CD14-positive monocyte (primary cell): ENCODE data around the gene ANO9. TPM values are rescaled to one million over a fixed set of nuclear protein-coding genes. Genes with fewer than 3 reads are reported as not detected.

Experiments
- DNase-seq, 3 donors: peaks; one replicate each; pipeline ENCODE4 v3.0.0-alpha.2; 2011 to 2022
- H2AFZ ChIP-seq: 2 replicates; pipeline ENCODE4 v1.6.0; 2012; ENCODE audit warnings: mild to moderate bottlenecking, low read depth, low read length, inconsistent platforms; ENCODE audit not compliant: insufficient read depth, poor library complexity, severe bottlenecking
- H3K27ac ChIP-seq, 2 donors: 1 replicate in 1 of 2; 2 replicates in 1 of 2; pipeline ENCODE4 v1.5.1; 2012 to 2013; ENCODE audit warnings: low read length in 2 of 2, control low read depth in 1 of 2, inconsistent platforms in 1 of 2, low read depth in 1 of 2, mild to moderate bottlenecking in 1 of 2
- H3K27me3 ChIP-seq, 2 donors: one replicate each; pipeline versions ENCODE4 v1.6.0 to v1.6.1; 2011 to 2013; ENCODE audit warnings: low read length in 2 of 2; ENCODE audit not compliant: control insufficient read depth in 2 of 2, insufficient read depth in 2 of 2
- H3K36me3 ChIP-seq, 2 donors: replicated peaks in 1 of 2; 1 replicate in 1 of 2; 2 replicates in 1 of 2; pipeline versions ENCODE4 v1.5.1 to v1.6.1; 2012 to 2013; ENCODE audit warnings: low read length in 2 of 2, control low read depth in 1 of 2, inconsistent platforms in 1 of 2, mild to moderate bottlenecking in 1 of 2; ENCODE audit not compliant: insufficient read depth in 2 of 2, control insufficient read depth in 1 of 2
- H3K4me1 ChIP-seq, 2 donors: 1 replicate in 1 of 2; 2 replicates in 1 of 2; pipeline versions ENCODE4 v1.5.1 to v1.6.1; 2012 to 2013; ENCODE audit warnings: low read length in 2 of 2, control low read depth in 1 of 2, inconsistent platforms in 1 of 2, mild to moderate bottlenecking in 1 of 2, moderate library complexity in 1 of 2; ENCODE audit not compliant: insufficient read depth in 2 of 2, control insufficient read depth in 1 of 2
- H3K4me2 ChIP-seq: replicated peaks from 2 replicates; pipeline ENCODE3; 2012; ENCODE audit warnings: low read length, moderate library complexity, mild to moderate bottlenecking; ENCODE audit not compliant: poor library complexity, severe bottlenecking; ENCODE audit errors: extremely low read depth
- H3K4me3 ChIP-seq, 3 experiments: fragments of 200-600 bp in 1 of 3; sonication (generic) in 1 of 3; replicated peaks in 1 of 3; 1 replicate in 2 of 3; 2 replicates in 1 of 3; pipeline ENCODE4 v1.5.1; 2011 to 2013; ENCODE audit warnings: low read length in 3 of 3, mild to moderate bottlenecking in 3 of 3, control low read depth in 2 of 3, low read depth in 2 of 3, inconsistent platforms in 1 of 3, moderate library complexity in 1 of 3
- H3K79me2 ChIP-seq: 2 replicates; pipeline ENCODE4 v1.6.0; 2012; ENCODE audit warnings: mild to moderate bottlenecking, control low read depth, inconsistent platforms, low read length, moderate library complexity; ENCODE audit not compliant: insufficient read depth
- H3K9ac ChIP-seq: 2 replicates; pipeline ENCODE4 v1.6.0; 2017; ENCODE audit warnings: low read length, mild to moderate bottlenecking; ENCODE audit not compliant: insufficient read depth, poor library complexity, severe bottlenecking
- H3K9me3 ChIP-seq, 2 donors: replicated peaks in 1 of 2; 1 replicate in 1 of 2; 2 replicates in 1 of 2; pipeline versions ENCODE4 v1.5.1 to v1.6.1; 2012 to 2013; ENCODE audit warnings: low read length in 2 of 2, control low read depth in 1 of 2; ENCODE audit not compliant: control insufficient read depth in 1 of 2, insufficient read depth in 1 of 2
- H4K20me1 ChIP-seq: 2 replicates; pipeline ENCODE4 v1.6.0; 2012; ENCODE audit warnings: mild to moderate bottlenecking, low read length, control low read depth, moderate library complexity; ENCODE audit not compliant: insufficient read depth
- H3K27ac Mint-ChIP-seq, 7 donors: one replicate each; pipeline ENCODE4 v1.8.0; 2020; ENCODE audit warnings: mild to moderate bottlenecking in 7 of 7, mixed read lengths in 7 of 7, moderate library complexity in 6 of 7, inconsistent platforms in 2 of 7
- H3K27me3 Mint-ChIP-seq, 3 donors: one replicate each; pipeline ENCODE4 v1.8.0; 2021 to 2022; ENCODE audit warnings: low read depth in 3 of 3, mild to moderate bottlenecking in 3 of 3, mixed read lengths in 3 of 3, moderate library complexity in 3 of 3, inconsistent platforms in 1 of 3
- H3K36me3 Mint-ChIP-seq, 2 donors: one replicate each; pipeline ENCODE4 v1.8.0; 2020; ENCODE audit warnings: mixed read lengths in 2 of 2, inconsistent platforms in 1 of 2, mild to moderate bottlenecking in 1 of 2
- H3K4me1 Mint-ChIP-seq: one replicate; pipeline ENCODE4 v1.8.0; 2020; ENCODE audit warnings: mild to moderate bottlenecking, mixed read lengths
- H3K4me3 Mint-ChIP-seq, 2 donors: one replicate each; pipeline ENCODE4 v1.8.0; 2020; ENCODE audit warnings: mild to moderate bottlenecking in 2 of 2, mixed read lengths in 2 of 2, moderate library complexity in 1 of 2
- H3K9me3 Mint-ChIP-seq, 7 donors: one replicate each; pipeline ENCODE4 v1.8.0; 2020 to 2022; ENCODE audit warnings: mixed read lengths in 7 of 7, mild to moderate bottlenecking in 6 of 7, moderate library complexity in 6 of 7, inconsistent platforms in 2 of 7
- WGBS: methylation state at CpG from one replicate; pipeline ENCODE4 v1.1.5; 2013; ENCODE audit warnings: missing lambda C conversion rate; ENCODE audit not compliant: insufficient coverage; 5-methylcytosine and 5-hydroxymethylcytosine counted together
- intact Hi-C, 2 donors: fragments of 100-400 bp; cut with micrococcal nuclease; formaldehyde crosslinking; loops; one replicate each; pipeline versions ENCODE4 v1.15.0 to v1.15.1; 2023
- polyA plus RNA-seq, 3 donors: library from polyadenylated mRNA; depleted of rRNA in 1 of 3; unstranded in 2 of 3; stranded (reverse) in 1 of 3; fragments of 300-500 nt in 2 of 3; fragments of >200 nt in 1 of 3; fragmentation: Illumina TruSeq in 2 of 3; gene quantifications; 1 replicate in 2 of 3; 2 replicates in 1 of 3; pipeline ENCODE4 v1.2.3, GENCODE V29; 2012 to 2021
- small RNA-seq: library from RNA; depleted of rRNA; stranded (forward); fragments of <200 nt; gene quantifications from one replicate; pipeline ENCODE3, GENCODE V24; 2012; ENCODE audit warnings: low read depth; ENCODE audit not compliant: insufficient read length
- TF ChIP-seq, protein P1 (sequence below): fragments of 200-600 bp; IDR thresholded peaks from one replicate; pipeline ENCODE4 v1.8.0; 2022; ENCODE audit warnings: antibody characterized with exemption, mild to moderate bottlenecking

Gene ANO9
- polyA plus RNA-seq, 3 donors: 0.18 to 0.24 TPM; not detected in 1

DNA sequence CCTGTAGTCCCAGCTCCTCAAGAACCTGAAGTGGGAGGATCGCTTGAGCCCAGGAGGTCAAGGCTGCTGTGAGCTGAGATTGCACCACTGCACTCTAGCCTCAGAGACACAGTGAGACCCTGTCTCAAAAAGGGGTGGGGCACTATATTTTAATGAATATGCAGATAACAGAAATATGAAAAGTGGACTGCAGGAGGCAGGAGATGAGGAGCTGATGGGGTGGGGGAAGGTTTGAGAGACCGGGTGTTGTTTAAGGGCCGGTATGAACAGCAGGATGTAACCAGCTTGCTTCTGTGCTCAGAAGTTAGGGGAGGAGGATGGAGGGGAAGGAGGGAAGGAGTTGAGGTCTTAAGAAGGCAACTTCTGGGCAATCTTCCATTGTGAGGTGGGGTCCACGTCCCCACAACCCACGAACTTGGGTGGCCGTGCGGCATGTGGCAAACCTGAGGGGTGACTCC is 73.8 kb downstream of the ANO9 start:
- no peak overlapping the region for H3K27ac ChIP-seq
- Mint-ChIP-seq H3K4me1 (peaks cover 3% of the 10 kb centered on the region), H3K4me3 (peak overlapping the region in 1 of 2 donors; percentile 69), H3K27me3 (peaks cover 44 to 62% (median 53%) of the 10 kb centered on the region in 3 donors), H3K9me3 (peaks cover 0 to 14% (median 6%) of the 10 kb centered on the region in 7 donors), H3K27ac (no peak overlapping the region), H3K36me3 (peaks cover 0 to 4% of the 10 kb centered on the region in 2 donors)
- no peaks in the 10 kb centered on the region for H3K36me3 ChIP-seq
- WGBS: 32% methylated on average over 7 of the region's 7 CpGs
- intact Hi-C loops: no loop called here
- DNase-seq: no peak
- H3K9me3 ChIP-seq: peaks cover 0 to 7% of the 10 kb centered on the region in 2 donors
- no peak overlapping the region for H3K4me2 ChIP-seq
- H3K4me3 ChIP-seq: no peak overlapping the region
- no peaks in the 10 kb centered on the region for H3K4me1 ChIP-seq
- peaks cover 22 to 38% of the 10 kb centered on the region in 2 donors for H3K27me3 ChIP-seq
- TF ChIP-seq, protein P1, sequence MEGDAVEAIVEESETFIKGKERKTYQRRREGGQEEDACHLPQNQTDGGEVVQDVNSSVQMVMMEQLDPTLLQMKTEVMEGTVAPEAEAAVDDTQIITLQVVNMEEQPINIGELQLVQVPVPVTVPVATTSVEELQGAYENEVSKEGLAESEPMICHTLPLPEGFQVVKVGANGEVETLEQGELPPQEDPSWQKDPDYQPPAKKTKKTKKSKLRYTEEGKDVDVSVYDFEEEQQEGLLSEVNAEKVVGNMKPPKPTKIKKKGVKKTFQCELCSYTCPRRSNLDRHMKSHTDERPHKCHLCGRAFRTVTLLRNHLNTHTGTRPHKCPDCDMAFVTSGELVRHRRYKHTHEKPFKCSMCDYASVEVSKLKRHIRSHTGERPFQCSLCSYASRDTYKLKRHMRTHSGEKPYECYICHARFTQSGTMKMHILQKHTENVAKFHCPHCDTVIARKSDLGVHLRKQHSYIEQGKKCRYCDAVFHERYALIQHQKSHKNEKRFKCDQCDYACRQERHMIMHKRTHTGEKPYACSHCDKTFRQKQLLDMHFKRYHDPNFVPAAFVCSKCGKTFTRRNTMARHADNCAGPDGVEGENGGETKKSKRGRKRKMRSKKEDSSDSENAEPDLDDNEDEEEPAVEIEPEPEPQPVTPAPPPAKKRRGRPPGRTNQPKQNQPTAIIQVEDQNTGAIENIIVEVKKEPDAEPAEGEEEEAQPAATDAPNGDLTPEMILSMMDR: no peak
- H3K79me2 ChIP-seq: no peaks in the 10 kb centered on the region
- H2AFZ ChIP-seq: no peak overlapping the region
- H4K20me1 ChIP-seq: no peaks in the 10 kb centered on the region
- H3K9ac ChIP-seq: no peak overlapping the region

Small RNA genes within 50 kb of the gene (small RNA-seq; reads per million reads assigned to genes)
- not detected for gene RN7SL838P

Other genes with a start within 250 kb of the ANO9 start
- gene SCGB1C1, start 248.9 kb downstream of the ANO9 start, polyA plus RNA-seq: not detected
- 10 to 100 TPM in 2 of 3 donors, 1 to 10 TPM in 1; 9.5 to 37.3 (median 29.3) TPM for gene BET1L, start 234.6 kb downstream of the ANO9 start, polyA plus RNA-seq
- gene RIC8A, start 234.3 kb downstream of the ANO9 start, polyA plus RNA-seq: 10 to 100 TPM; 51.1 to 79.1 (median 56.5) TPM
- gene SIRT3, start 205.7 kb downstream of the ANO9 start, polyA plus RNA-seq: 10 to 100 TPM in 1 of 3 donors, 1 to 10 TPM in 2; 4.3 to 23.7 (median 4.3) TPM
- 100 to 1,000 TPM; 136 to 272 (median 218) TPM for gene PSMD13, start 205.0 kb downstream of the ANO9 start, polyA plus RNA-seq
- under 1 TPM; 0.10 to 0.51 (median 0.24) TPM for gene NLRP6, start 163.6 kb downstream of the ANO9 start, polyA plus RNA-seq
- gene PGGHG, start 152.9 kb downstream of the ANO9 start, polyA plus RNA-seq: 10 to 100 TPM in 1 of 3 donors, 1 to 10 TPM in 2; 1.6 to 82.9 (median 2.1) TPM
- gene IFITM5, start 142.5 kb downstream of the ANO9 start, polyA plus RNA-seq: not detected
- gene IFITM2, start 134.2 kb downstream of the ANO9 start, polyA plus RNA-seq: 1,000 to 10,000 TPM in 1 of 3 donors, 100 to 1,000 TPM in 2; 625 to 1,147 (median 705) TPM
- gene IFITM1, start 128.0 kb downstream of the ANO9 start, polyA plus RNA-seq: 10 to 100 TPM; 26.0 to 49.5 (median 36.3) TPM
- gene IFITM3, start 121.2 kb downstream of the ANO9 start, polyA plus RNA-seq: 100 to 1,000 TPM; 353 to 637 (median 445) TPM
- gene B4GALNT4, start 72.5 kb downstream of the ANO9 start, polyA plus RNA-seq: not detected
- gene PKP3, start 47.8 kb downstream of the ANO9 start, polyA plus RNA-seq: not detected
- gene SIGIRR, start 27.0 kb downstream of the ANO9 start, polyA plus RNA-seq: 100 to 1,000 TPM in 1 of 3 donors, 10 to 100 TPM in 2; 62.8 to 125 (median 75.4) TPM
- gene PTDSS2, start 8.3 kb upstream of the ANO9 start, polyA plus RNA-seq: 10 to 100 TPM in 2 of 3 donors, 1 to 10 TPM in 1; 9.3 to 18.3 (median 12.4) TPM
- gene RNH1, start 65.2 kb upstream of the ANO9 start, polyA plus RNA-seq: 100 to 1,000 TPM; 381 to 445 (median 443) TPM
- gene HRAS, start 93.6 kb upstream of the ANO9 start, polyA plus RNA-seq: 10 to 100 TPM; 10.1 to 32.9 (median 10.3) TPM
- under 1 TPM in 2 of 3 donors, not detected in 1; 0.09 to 0.68 TPM for gene LRRC56, start 95.5 kb upstream of the ANO9 start, polyA plus RNA-seq
- gene LMNTD2, start 118.7 kb upstream of the ANO9 start, polyA plus RNA-seq: 10 to 100 TPM in 1 of 3 donors, 1 to 10 TPM in 1, under 1 TPM in 1; 0.67 to 10.6 (median 1.2) TPM
- 10 to 100 TPM in 2 of 3 donors, 1 to 10 TPM in 1; 10.0 to 26.5 (median 12.4) TPM for gene RASSF7, start 119.0 kb upstream of the ANO9 start, polyA plus RNA-seq
- 10 to 100 TPM in 1 of 3 donors, 1 to 10 TPM in 2; 1.3 to 11.1 (median 3.3) TPM for gene PHRF1, start 134.5 kb upstream of the ANO9 start, polyA plus RNA-seq
- gene IRF7, start 173.9 kb upstream of the ANO9 start, polyA plus RNA-seq: 100 to 1,000 TPM in 1 of 3 donors, 10 to 100 TPM in 2; 38.6 to 125 (median 42.9) TPM
- under 1 TPM; 0.18 to 0.43 (median 0.18) TPM for gene CDHR5, start 182.9 kb upstream of the ANO9 start, polyA plus RNA-seq
- gene SCT, start 185.2 kb upstream of the ANO9 start, polyA plus RNA-seq: not detected
- under 1 TPM in 1 of 3 donors, not detected in 2; 0.13 TPM for gene DRD4, start 195.3 kb upstream of the ANO9 start, polyA plus RNA-seq